Esophagus squamous epithelium (tissue), 5 donors: ENCODE measurements around the gene ARHGAP32. TPM values are rescaled to one million over a fixed set of nuclear protein-coding genes. Genes with fewer than 3 reads are reported as not detected.
"Not testable (repeated sequence)": the region's sequence is repeated elsewhere in the genome, so short reads cannot be mapped to it uniquely, and the experiment has no call there.

Source experiments
- DNase-seq: peaks from one replicate; lab custom pipeline; 2025; lab: John Stamatoyannopoulos, UW
- H3K27ac ChIP-seq, 4 donors: fragments of 200-600 bp; sonication (generic); one replicate each; pipeline ENCODE4 v1.5.1; 2016 to 2019; ENCODE audit warnings: mild to moderate bottlenecking in 1 of 4
- H3K27me3 ChIP-seq, 4 donors: fragments of 200-600 bp; sonication (generic); 1 replicate in 3 of 4; 2 replicates in 1 of 4; pipeline versions ENCODE4 v1.5.1 to v1.6.0; 2017 to 2021; ENCODE audit warnings: antibody characterized with exemption in 1 of 4
- H3K36me3 ChIP-seq, 3 donors: fragments of 200-600 bp; sonication (generic); one replicate each; pipeline ENCODE4 v1.5.1; 2016 to 2019
- H3K4me1 ChIP-seq, 3 donors: fragments of 200-600 bp; sonication (generic); one replicate each; pipeline ENCODE4 v1.5.1; 2017 to 2019
- H3K4me3 ChIP-seq, 4 donors: fragments of 200-600 bp; sonication (generic); 1 replicate in 3 of 4; 2 replicates in 1 of 4; pipeline ENCODE4 v1.5.1; 2016 to 2019; ENCODE audit warnings: mild to moderate bottlenecking in 2 of 4, moderate library complexity in 1 of 4
- H3K9me3 ChIP-seq, 3 donors: fragments of 200-600 bp; sonication (generic); one replicate each; pipeline ENCODE4 v1.5.1; 2016 to 2019
- CTCF ChIP-seq, 6 experiments: fragments of 450-650 bp in 4 of 6; fragments of 200-600 bp in 2 of 6; sonication (generic) in 2 of 6; IDR thresholded peaks; one replicate each; pipeline ENCODE4 v1.5.1; 2016 to 2019; ENCODE audit warnings: antibody characterized with exemption in 6 of 6, mild to moderate bottlenecking in 4 of 6, moderate library complexity in 4 of 6
- POLR2A ChIP-seq, 4 donors: fragments of 450-650 bp; IDR thresholded peaks; one replicate each; pipeline ENCODE4 v1.6.1; 2017; ENCODE audit warnings: antibody characterized with exemption in 4 of 4, mild to moderate bottlenecking in 4 of 4, moderate library complexity in 3 of 4
- WGBS, 2 donors: methylation state at CpG; one replicate each; pipeline ENCODE4 v1.1.5; 2018; 5-methylcytosine and 5-hydroxymethylcytosine counted together
- intact Hi-C: fragments of 100-400 bp; cut with DNase I; formaldehyde crosslinking; loops from one replicate; pipeline ENCODE4 v1.15.0; 2022
- total RNA-seq, 4 donors: library from RNA; depleted of rRNA; stranded (reverse); fragments of >200 nt; gene quantifications; one replicate each; pipeline ENCODE4 v1.1.0, GENCODE V29; 2016
- donor health status: DM: yes; HTN: yes; CAD: no.

Gene ARHGAP32
- total RNA-seq, 4 donors from 2014 or later = 33.5 to 73.6 (median 61.0) TPM

- Histone ChIP-seq H3K36me3 (no peaks in the 10 kb centered on the region), H3K27ac (peak overlapping the region; percentile 50 to 89 (median 86)), H3K9me3 (peaks cover 0 to 3% (median 0%) of the 10 kb centered on the region in 3 donors), H3K27me3 (no peaks in the 10 kb centered on the region), H3K4me3 (no peak overlapping the region), H3K4me1 (peaks cover 5 to 56% (median 13%) of the 10 kb centered on the region in 3 donors)
- 74 to 100% methylated on average over 1 of the region's 1 CpG for WGBS, 2 donors
- DNase-seq = no peak
- intact Hi-C loops = no loop called here
- TF ChIP-seq POLR2A (IDR thresholded peaks at IDR 0.05) (no peak), CTCF (IDR thresholded peaks at IDR 0.05) (no peak)
These were observed 2.5 kb downstream of the ARHGAP32 start for GRCh38 chr11:129189646-129190045.

- H3K4me1 ChIP-seq = peaks cover 0 to 43% (median 4%) of the 10 kb centered on the region in 3 donors
- H3K36me3 ChIP-seq, H3K27ac ChIP-seq, DNase-seq, H3K4me3 ChIP-seq, intact Hi-C loops, H3K27me3 ChIP-seq, H3K9me3 ChIP-seq: not testable (repeated sequence)
- 51 to 62% methylated on average over 2 of the region's 2 CpGs for WGBS, 2 donors
These were observed 7.0 kb downstream of the ARHGAP32 start for GRCh38 chr11:129185082-129185481.

- H3K9me3 ChIP-seq = peaks cover 0 to 3% (median 0%) of the 10 kb centered on the region in 3 donors
- H3K4me1 ChIP-seq = peaks cover 0 to 38% (median 0%) of the 10 kb centered on the region in 3 donors
- no peak for TF ChIP-seq POLR2A (IDR thresholded peaks at IDR 0.05)
- no peak for TF ChIP-seq CTCF (IDR thresholded peaks at IDR 0.05)
- intact Hi-C loops = no loop called here
- H3K4me3 ChIP-seq = no peak overlapping the region
- H3K36me3 ChIP-seq = no peaks in the 10 kb centered on the region
- peak overlapping the region in 1 of 4 donors; percentile 47 for H3K27ac ChIP-seq
- DNase-seq = no peak
- 66 to 81% methylated on average over 2 of the region's 2 CpGs for WGBS, 2 donors
- H3K27me3 ChIP-seq = no peaks in the 10 kb centered on the region
These were observed 7.5 kb downstream of the ARHGAP32 start for GRCh38 chr11:129184581-129184980.

- intact Hi-C loops = no loop called here
- peaks cover 0 to 19% (median 0%) of the 10 kb centered on the region in 3 donors for H3K36me3 ChIP-seq
- H3K9me3 ChIP-seq = peaks cover 0 to under 1% (median 0%) of the 10 kb centered on the region in 3 donors
- H3K27me3 ChIP-seq = no peaks in the 10 kb centered on the region
- no peak overlapping the region for H3K4me3 ChIP-seq
- WGBS, 2 donors = 71 to 78% methylated on average over 1 of the region's 1 CpG
- no peak for DNase-seq
- H3K4me1 ChIP-seq = no peaks in the 10 kb centered on the region
- H3K27ac ChIP-seq = no peak overlapping the region
- TF ChIP-seq POLR2A (IDR thresholded peaks at IDR 0.05) (no peak), CTCF (IDR thresholded peaks at IDR 0.05) (no peak)
These were observed 24.8 kb downstream of the ARHGAP32 start for GRCh38 chr11:129167315-129167714.

GRCh38 chr11:129163714-129164164 is 28.4 kb downstream of the ARHGAP32 start:
- no peak overlapping the region for H3K4me3 ChIP-seq
- H3K4me1 ChIP-seq = no peaks in the 10 kb centered on the region
- no peak overlapping the region for H3K27ac ChIP-seq
- H3K36me3 ChIP-seq = peaks cover 0 to 32% (median 0%) of the 10 kb centered on the region in 3 donors
- TF ChIP-seq CTCF (IDR thresholded peaks at IDR 0.05) (no peak), POLR2A (IDR thresholded peaks at IDR 0.05) (no peak)
- no peak for DNase-seq
- 74 to 87% methylated on average over 3 of the region's 3 CpGs for WGBS, 2 donors
- no peaks in the 10 kb centered on the region for H3K9me3 ChIP-seq
- intact Hi-C loops = no loop called here
- H3K27me3 ChIP-seq = no peaks in the 10 kb centered on the region

GRCh38 chr11:129157080-129157479 is 35.0 kb downstream of the ARHGAP32 start:
- WGBS, 2 donors = 42 to 63% methylated on average over 3 of the region's 3 CpGs
- H3K27me3 ChIP-seq, DNase-seq, H3K9me3 ChIP-seq, intact Hi-C loops, H3K4me3 ChIP-seq: not testable (repeated sequence)
- peak overlapping the region in 2 of 4 donors; percentile 18 to 30 for H3K27ac ChIP-seq
- peaks cover 0 to 30% (median 8%) of the 10 kb centered on the region in 3 donors for H3K4me1 ChIP-seq
- peaks cover 0 to 15% (median 0%) of the 10 kb centered on the region in 3 donors for H3K36me3 ChIP-seq
